Sigmoid colon (tissue), 4 donors: Measurements from ENCODE around the gene UBE2E2.

Experiments used
- CTCF ChIP-seq, 4 experiments: fragments of 450-650 bp in 3 of 4; fragments of 200-600 bp in 1 of 4; IDR thresholded peaks; one replicate each; pipeline ENCODE4 v1.5.1; 2016 to 2019; ENCODE audit warnings: antibody characterized with exemption in 4 of 4, mild to moderate bottlenecking in 3 of 4, moderate library complexity in 2 of 4
- EP300 ChIP-seq, 4 donors: sonication (generic); formaldehyde crosslinking; IDR thresholded peaks; one replicate each; pipeline ENCODE4 v1.6.1; 2017; ENCODE audit warnings: antibody characterized with exemption in 4 of 4

- no peak for TF ChIP-seq CTCF (IDR thresholded peaks at IDR 0.05)
- TF ChIP-seq EP300 (IDR thresholded peaks at IDR 0.05), result no peak
Observed at GRCh38 chr3:23518441-23518840, 315.3 kb downstream of the UBE2E2 start.
